T-helper 1 cell treated with Interleukin-12 subunit alpha and Interleukin-12 subunit beta and Interleukin-4 antibody, amounts not matched to agents 30 μg/mL and 1 μg/mL, for 36 hours (primary cell): ENCODE results near the gene PTPRT.

Experiments used
- H3K27ac Mint-ChIP-seq: one replicate; pipeline ENCODE4 v1.8.0; 2021; ENCODE audit warnings: mild to moderate bottlenecking, mixed read lengths
- H3K27me3 Mint-ChIP-seq: one replicate; pipeline ENCODE4 v1.8.0; 2021; ENCODE audit warnings: low read depth, mixed read lengths
- H3K36me3 Mint-ChIP-seq: one replicate; pipeline ENCODE4 v1.8.0; 2021; ENCODE audit warnings: low read depth, mixed read lengths
- H3K4me1 Mint-ChIP-seq: one replicate; pipeline ENCODE4 v1.8.0; 2021; ENCODE audit warnings: low read depth, mixed read lengths
- H3K4me3 Mint-ChIP-seq: one replicate; pipeline ENCODE4 v1.8.0; 2021; ENCODE audit warnings: mild to moderate bottlenecking, moderate library complexity, mixed read lengths
- H3K9me3 Mint-ChIP-seq: one replicate; pipeline ENCODE4 v1.8.0; 2021; ENCODE audit warnings: mixed read lengths

The PTPRT gene

GRCh38 chr20:43119720-43120119 is 70.0 kb downstream of the PTPRT start:
- H3K9me3 Mint-ChIP-seq: no peaks in the 10 kb centered on the region
- H3K27me3 Mint-ChIP-seq: no peaks in the 10 kb centered on the region
- no peaks in the 10 kb centered on the region for H3K36me3 Mint-ChIP-seq
- H3K4me1 Mint-ChIP-seq: no peaks in the 10 kb centered on the region
- no peak overlapping the region for H3K4me3 Mint-ChIP-seq
- no peak overlapping the region for H3K27ac Mint-ChIP-seq

- Mint-ChIP-seq H3K27ac (no peak overlapping the region), H3K4me1 (no peaks in the 10 kb centered on the region), H3K36me3 (no peaks in the 10 kb centered on the region)
Measured at GRCh38 chr20:43102394-43102793, 87.3 kb downstream of the PTPRT start.

GRCh38 chr20:43096931-43097260 is 92.8 kb downstream of the PTPRT start:
- H3K27me3 Mint-ChIP-seq: no peaks in the 10 kb centered on the region
- no peaks in the 10 kb centered on the region for H3K36me3 Mint-ChIP-seq
- no peak overlapping the region for H3K27ac Mint-ChIP-seq
- H3K4me1 Mint-ChIP-seq: no peaks in the 10 kb centered on the region
- H3K9me3 Mint-ChIP-seq: peaks cover 14% of the 10 kb centered on the region
- H3K4me3 Mint-ChIP-seq: no peak overlapping the region

More at GRCh38 chr20:43102394-43102793, 87.3 kb downstream of the PTPRT start:
- no peaks in the 10 kb centered on the region for H3K27me3 Mint-ChIP-seq
- no peaks in the 10 kb centered on the region for H3K9me3 Mint-ChIP-seq
- H3K4me3 Mint-ChIP-seq: no peak overlapping the region

- Mint-ChIP-seq H3K27me3 (no peaks in the 10 kb centered on the region), H3K36me3 (no peaks in the 10 kb centered on the region), H3K9me3 (peaks cover 20% of the 10 kb centered on the region), H3K27ac (no peak overlapping the region), H3K4me1 (no peaks in the 10 kb centered on the region), H3K4me3 (no peak overlapping the region)
Measured at GRCh38 chr20:43096126-43096930, 93.4 kb downstream of the PTPRT start.

GRCh38 chr20:43095034-43095433 is 94.7 kb downstream of the PTPRT start:
- H3K4me1 Mint-ChIP-seq: no peaks in the 10 kb centered on the region
- H3K4me3 Mint-ChIP-seq: no peak overlapping the region
- H3K9me3 Mint-ChIP-seq: peaks cover 22% of the 10 kb centered on the region
- no peaks in the 10 kb centered on the region for H3K36me3 Mint-ChIP-seq
- H3K27ac Mint-ChIP-seq: no peak overlapping the region
- no peaks in the 10 kb centered on the region for H3K27me3 Mint-ChIP-seq

- Mint-ChIP-seq H3K36me3 (no peaks in the 10 kb centered on the region), H3K4me1 (no peaks in the 10 kb centered on the region), H3K27ac (no peak overlapping the region), H3K27me3 (no peaks in the 10 kb centered on the region), H3K4me3 (no peak overlapping the region), H3K9me3 (peaks cover 25% of the 10 kb centered on the region)
Measured at GRCh38 chr20:43092386-43093088, 97.2 kb downstream of the PTPRT start.

- H3K4me1 Mint-ChIP-seq: no peaks in the 10 kb centered on the region
- no peak overlapping the region for H3K4me3 Mint-ChIP-seq
- no peak overlapping the region for H3K27ac Mint-ChIP-seq
- no peaks in the 10 kb centered on the region for H3K36me3 Mint-ChIP-seq
- peaks cover 4% of the 10 kb centered on the region for H3K9me3 Mint-ChIP-seq
- no peaks in the 10 kb centered on the region for H3K27me3 Mint-ChIP-seq
Measured at GRCh38 chr20:43068482-43068881, 121.2 kb downstream of the PTPRT start.

- H3K27ac Mint-ChIP-seq: no peak overlapping the region
- no peaks in the 10 kb centered on the region for H3K36me3 Mint-ChIP-seq
- peaks cover 4% of the 10 kb centered on the region for H3K9me3 Mint-ChIP-seq
- H3K4me3 Mint-ChIP-seq: no peak overlapping the region
- H3K27me3 Mint-ChIP-seq: no peaks in the 10 kb centered on the region
- no peaks in the 10 kb centered on the region for H3K4me1 Mint-ChIP-seq
Measured at GRCh38 chr20:43066125-43066524, 123.6 kb downstream of the PTPRT start.

GRCh38 chr20:43065299-43065698 is 124.4 kb downstream of the PTPRT start:
- Mint-ChIP-seq H3K4me3 (no peak overlapping the region), H3K27me3 (no peaks in the 10 kb centered on the region), H3K4me1 (no peaks in the 10 kb centered on the region), H3K27ac (no peak overlapping the region), H3K36me3 (no peaks in the 10 kb centered on the region), H3K9me3 (peaks cover 4% of the 10 kb centered on the region)

GRCh38 chr20:43058077-43058476 is 131.6 kb downstream of the PTPRT start:
- H3K36me3 Mint-ChIP-seq: no peaks in the 10 kb centered on the region
- H3K4me3 Mint-ChIP-seq: no peak overlapping the region
- no peaks in the 10 kb centered on the region for H3K9me3 Mint-ChIP-seq
- no peaks in the 10 kb centered on the region for H3K4me1 Mint-ChIP-seq
- no peaks in the 10 kb centered on the region for H3K27me3 Mint-ChIP-seq
- H3K27ac Mint-ChIP-seq: no peak overlapping the region

- Mint-ChIP-seq H3K36me3 (no peaks in the 10 kb centered on the region), H3K27ac (no peak overlapping the region), H3K4me3 (no peak overlapping the region), H3K9me3 (no peaks in the 10 kb centered on the region), H3K4me1 (no peaks in the 10 kb centered on the region), H3K27me3 (no peaks in the 10 kb centered on the region)
Measured at GRCh38 chr20:43057317-43057716, 132.4 kb downstream of the PTPRT start.

GRCh38 chr20:43055181-43055884 is 134.4 kb downstream of the PTPRT start:
- Mint-ChIP-seq H3K27me3 (no peaks in the 10 kb centered on the region), H3K36me3 (no peaks in the 10 kb centered on the region), H3K27ac (no peak overlapping the region), H3K4me1 (no peaks in the 10 kb centered on the region), H3K4me3 (no peak overlapping the region), H3K9me3 (no peaks in the 10 kb centered on the region)

GRCh38 chr20:43052532-43052931 is 137.2 kb downstream of the PTPRT start:
- H3K36me3 Mint-ChIP-seq: no peaks in the 10 kb centered on the region
- no peaks in the 10 kb centered on the region for H3K9me3 Mint-ChIP-seq
- no peak overlapping the region for H3K27ac Mint-ChIP-seq
- H3K27me3 Mint-ChIP-seq: no peaks in the 10 kb centered on the region
- H3K4me3 Mint-ChIP-seq: no peak overlapping the region
- H3K4me1 Mint-ChIP-seq: no peaks in the 10 kb centered on the region

GRCh38 chr20:43046966-43047365 is 142.7 kb downstream of the PTPRT start:
- H3K4me1 Mint-ChIP-seq: no peaks in the 10 kb centered on the region
- no peak overlapping the region for H3K27ac Mint-ChIP-seq
- no peak overlapping the region for H3K4me3 Mint-ChIP-seq
- no peaks in the 10 kb centered on the region for H3K27me3 Mint-ChIP-seq
- peaks cover 10% of the 10 kb centered on the region for H3K9me3 Mint-ChIP-seq
- no peaks in the 10 kb centered on the region for H3K36me3 Mint-ChIP-seq

GRCh38 chr20:43043887-43044286 is 145.8 kb downstream of the PTPRT start:
- Mint-ChIP-seq H3K36me3 (no peaks in the 10 kb centered on the region), H3K4me1 (no peaks in the 10 kb centered on the region), H3K27ac (no peak overlapping the region)

More at GRCh38 chr20:43043887-43044286, 145.8 kb downstream of the PTPRT start:
- no peak overlapping the region for H3K4me3 Mint-ChIP-seq
- H3K9me3 Mint-ChIP-seq: peaks cover 14% of the 10 kb centered on the region
- H3K27me3 Mint-ChIP-seq: no peaks in the 10 kb centered on the region
